Activated naive CD8-positive, alpha-beta T cell treated with anti-CD3 and anti-CD28 coated beads for 36 hours (primary cell): ENCODE results near the gene ADAM23. TPM values are rescaled to one million over a fixed set of nuclear protein-coding genes. Genes with fewer than 3 reads are reported as not detected.

Experiments
- DNase-seq: peaks from one replicate; pipeline ENCODE4 v3.0.0; 2021
- H3K27ac Mint-ChIP-seq: one replicate; pipeline ENCODE4 v1.8.0; 2022; ENCODE audit warnings: mild to moderate bottlenecking, moderate library complexity, mixed read lengths
- H3K27me3 Mint-ChIP-seq: one replicate; pipeline ENCODE4 v1.8.0; 2022; ENCODE audit warnings: mild to moderate bottlenecking, mixed read lengths
- H3K36me3 Mint-ChIP-seq: one replicate; pipeline ENCODE4 v1.8.0; 2021; ENCODE audit warnings: mild to moderate bottlenecking, mixed read lengths
- H3K4me1 Mint-ChIP-seq: one replicate; pipeline ENCODE4 v1.8.0; 2021; ENCODE audit warnings: mixed read lengths
- H3K4me3 Mint-ChIP-seq: one replicate; pipeline ENCODE4 v1.8.0; 2022; ENCODE audit warnings: mild to moderate bottlenecking, moderate library complexity, mixed read lengths
- H3K9me3 Mint-ChIP-seq: one replicate; pipeline ENCODE4 v1.8.0; 2022; ENCODE audit warnings: mixed read lengths
- total RNA-seq, 2 experiments: library from RNA; stranded (reverse); gene quantifications; one replicate each; pipeline ENCODE4 v1.2.3, GENCODE V29; 2021

Gene ADAM23
- total RNA-seq, 2 experiments from 2014 or later: 0.10 TPM; not detected in 1

DNA sequence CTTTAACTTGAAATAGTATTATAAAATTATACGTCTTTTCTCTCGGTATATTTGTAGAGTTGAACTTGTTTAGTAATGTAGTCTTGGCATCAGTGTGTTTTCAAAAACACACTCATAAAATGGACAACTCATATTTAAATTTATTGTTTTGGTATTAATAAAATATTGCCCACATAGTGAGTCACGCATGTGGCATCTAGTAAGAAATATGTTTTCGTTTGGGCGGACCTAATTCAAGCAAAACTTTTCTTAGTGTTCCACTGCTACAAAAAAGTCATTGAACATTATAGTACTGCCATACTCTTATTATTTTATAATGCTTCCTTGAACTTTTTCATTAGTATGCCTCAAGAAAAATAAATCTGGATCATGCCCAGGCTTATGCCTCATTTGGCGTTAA is 167.9 kb downstream of the ADAM23 start:
- H3K36me3 Mint-ChIP-seq: no peaks in the 10 kb centered on the region
- no peaks in the 10 kb centered on the region for H3K27me3 Mint-ChIP-seq
- no peak overlapping the region for H3K4me3 Mint-ChIP-seq
- H3K27ac Mint-ChIP-seq: no peak overlapping the region
- DNase-seq: no peak
- H3K9me3 Mint-ChIP-seq: no peaks in the 10 kb centered on the region
- no peaks in the 10 kb centered on the region for H3K4me1 Mint-ChIP-seq

DNA sequence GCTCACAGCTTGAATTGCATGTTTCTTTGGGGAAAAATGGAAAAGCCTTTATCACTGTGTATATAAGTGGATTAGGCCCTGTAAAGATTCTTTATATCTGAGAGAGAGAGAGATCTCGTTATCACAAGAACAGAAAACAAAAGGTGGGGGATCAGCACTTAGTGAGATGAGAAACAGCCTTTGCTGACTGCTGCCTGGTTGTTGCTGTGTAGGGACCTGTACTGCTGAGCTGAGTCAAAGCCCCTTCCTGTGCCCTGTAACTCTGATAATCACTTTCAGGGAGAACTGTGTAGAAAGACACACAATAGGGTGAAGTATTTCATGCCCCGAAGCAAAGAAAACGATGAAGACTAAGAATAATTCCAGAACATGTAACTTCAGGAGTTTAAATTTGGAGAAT is 168.4 kb downstream of the ADAM23 start:
- Mint-ChIP-seq H3K9me3 (no peaks in the 10 kb centered on the region), H3K4me3 (no peak overlapping the region), H3K27ac (no peak overlapping the region), H3K36me3 (no peaks in the 10 kb centered on the region), H3K27me3 (no peaks in the 10 kb centered on the region), H3K4me1 (no peaks in the 10 kb centered on the region)
- no peak for DNase-seq

DNA sequence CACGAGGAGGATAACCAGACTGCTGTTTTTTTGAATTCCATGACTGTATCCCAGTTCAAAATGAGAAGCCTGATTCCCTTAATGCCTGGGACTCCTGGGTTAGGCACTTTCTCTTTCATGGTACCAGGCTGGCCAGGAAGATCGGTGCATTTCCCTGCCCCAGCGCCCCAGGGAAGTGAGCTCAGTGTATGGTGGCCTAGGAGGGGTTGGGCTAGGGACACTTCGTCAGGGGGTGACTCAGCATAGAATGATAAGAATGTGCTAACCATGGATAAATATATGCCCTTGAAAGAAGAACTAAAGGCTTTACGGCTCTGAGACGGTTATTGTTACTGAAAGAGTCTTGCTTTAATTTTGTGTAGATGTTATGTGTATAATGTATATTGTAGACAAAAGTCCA is 171.5 kb downstream of the ADAM23 start:
- H3K4me1 Mint-ChIP-seq: no peaks in the 10 kb centered on the region
- H3K27me3 Mint-ChIP-seq: no peaks in the 10 kb centered on the region
- DNase-seq: no peak
- no peak overlapping the region for H3K4me3 Mint-ChIP-seq
- no peak overlapping the region for H3K27ac Mint-ChIP-seq
- no peaks in the 10 kb centered on the region for H3K36me3 Mint-ChIP-seq
- H3K9me3 Mint-ChIP-seq: no peaks in the 10 kb centered on the region

DNA sequence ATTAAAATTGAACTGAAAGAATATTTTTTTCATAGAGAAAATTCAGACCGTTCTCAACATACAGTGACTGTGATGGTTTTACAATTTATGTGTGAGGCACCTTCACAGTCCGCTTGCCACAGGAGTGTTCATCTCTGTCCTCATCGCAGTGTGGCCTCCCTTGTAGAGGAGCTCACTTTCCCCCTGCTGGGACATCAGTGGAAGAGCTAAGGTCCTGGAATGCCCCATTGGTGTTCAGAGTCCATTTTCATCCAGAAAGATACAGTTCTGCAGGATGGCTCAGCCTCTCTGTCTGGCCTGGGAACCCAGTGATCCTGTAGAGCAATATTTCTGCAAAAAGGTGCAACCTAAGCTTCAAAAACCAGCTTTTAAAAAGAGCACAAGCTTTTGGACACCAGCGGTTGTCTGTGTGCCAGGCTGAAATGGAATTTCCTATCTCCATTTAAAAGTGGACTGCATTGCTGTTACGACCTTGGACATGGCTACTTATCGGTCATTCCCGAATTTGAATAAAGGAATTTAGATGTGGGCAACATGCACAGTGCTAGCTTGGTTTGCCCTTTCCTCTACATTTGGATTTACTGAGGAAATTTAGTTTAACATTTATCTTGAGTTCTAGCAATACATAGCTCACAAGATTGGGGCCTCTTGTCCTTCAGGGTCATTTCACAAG is 172.2 kb downstream of the ADAM23 start:
- Mint-ChIP-seq H3K36me3 (no peaks in the 10 kb centered on the region), H3K9me3 (no peaks in the 10 kb centered on the region), H3K27me3 (no peaks in the 10 kb centered on the region)

DNA sequence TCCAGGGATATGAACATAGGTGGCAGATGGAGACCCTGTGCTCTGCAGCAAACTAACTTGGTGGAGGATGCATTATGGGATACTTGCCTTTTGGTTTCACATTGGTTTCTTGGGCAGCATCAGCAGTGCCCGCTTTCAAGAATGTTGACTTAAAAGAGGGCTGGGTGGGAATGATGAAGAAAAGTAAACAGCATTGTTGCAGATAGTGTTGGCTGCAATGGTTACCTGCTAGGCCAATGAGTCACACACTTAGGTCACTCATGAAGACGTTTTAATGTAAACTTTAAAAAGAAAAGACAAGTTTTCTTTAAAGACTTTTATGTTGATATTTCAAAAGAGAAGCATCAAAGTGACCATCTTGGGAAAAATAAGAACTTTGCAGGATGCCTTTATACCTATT is 172.8 kb downstream of the ADAM23 start:
- no peak overlapping the region for H3K27ac Mint-ChIP-seq
- H3K27me3 Mint-ChIP-seq: peaks cover 3% of the 10 kb centered on the region
- no peaks in the 10 kb centered on the region for H3K9me3 Mint-ChIP-seq
- no peak overlapping the region for H3K4me3 Mint-ChIP-seq
- no peaks in the 10 kb centered on the region for H3K36me3 Mint-ChIP-seq
- no peaks in the 10 kb centered on the region for H3K4me1 Mint-ChIP-seq
- DNase-seq: no peak

More for the DNA sequence above, 172.2 kb downstream of the ADAM23 start:
- Mint-ChIP-seq H3K27ac (no peak overlapping the region), H3K4me1 (no peaks in the 10 kb centered on the region), H3K4me3 (no peak overlapping the region)
- DNase-seq: no peak

DNA sequence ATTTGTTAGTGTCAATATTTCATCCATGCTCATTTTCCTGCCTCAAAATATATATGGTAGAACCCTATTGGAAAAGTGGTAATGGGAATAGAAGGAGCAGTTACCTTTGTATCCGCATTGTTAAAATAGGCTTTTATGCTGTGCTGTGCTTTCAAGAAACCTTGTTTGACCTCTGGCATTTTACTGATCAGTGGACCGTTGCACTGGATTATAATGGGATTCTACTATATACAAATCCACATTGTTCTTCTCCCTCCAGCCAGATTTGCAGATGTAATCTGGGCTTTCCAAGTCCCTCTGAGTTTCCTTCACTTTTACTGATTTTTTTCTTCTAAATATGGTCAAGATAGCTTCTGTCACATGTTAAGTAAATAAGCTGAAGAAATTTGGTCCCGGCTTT is 175.7 kb downstream of the ADAM23 start:
- Mint-ChIP-seq H3K27ac (no peak overlapping the region), H3K4me1 (no peaks in the 10 kb centered on the region), H3K4me3 (no peak overlapping the region), H3K9me3 (no peaks in the 10 kb centered on the region), H3K27me3 (peaks cover 6% of the 10 kb centered on the region), H3K36me3 (no peaks in the 10 kb centered on the region)
- no peak for DNase-seq

DNA sequence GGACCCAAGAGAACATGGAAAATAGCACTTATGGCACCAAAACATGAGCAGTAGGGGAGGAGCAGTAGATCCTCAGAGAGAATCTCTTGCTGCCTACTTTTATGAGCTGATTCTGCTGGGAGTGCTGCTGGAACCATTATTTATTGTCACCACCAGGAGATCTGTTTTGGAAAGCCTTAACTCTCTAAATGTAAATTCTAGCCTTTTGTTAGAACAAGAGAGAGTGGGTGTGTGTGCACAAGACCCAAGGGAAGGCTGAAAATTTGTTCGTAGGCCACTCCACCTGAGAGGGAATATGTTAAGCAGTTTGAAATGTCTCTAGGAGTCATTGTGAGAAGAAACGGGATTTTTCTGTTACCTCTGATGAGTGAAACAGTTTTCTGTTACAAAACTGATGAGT is 182.8 kb downstream of the ADAM23 start:
- H3K4me1 Mint-ChIP-seq: no peaks in the 10 kb centered on the region
- H3K36me3 Mint-ChIP-seq: no peaks in the 10 kb centered on the region
- no peaks in the 10 kb centered on the region for H3K9me3 Mint-ChIP-seq
- no peak overlapping the region for H3K4me3 Mint-ChIP-seq
- peaks cover 14% of the 10 kb centered on the region for H3K27me3 Mint-ChIP-seq
- no peak for DNase-seq
- no peak overlapping the region for H3K27ac Mint-ChIP-seq

DNA sequence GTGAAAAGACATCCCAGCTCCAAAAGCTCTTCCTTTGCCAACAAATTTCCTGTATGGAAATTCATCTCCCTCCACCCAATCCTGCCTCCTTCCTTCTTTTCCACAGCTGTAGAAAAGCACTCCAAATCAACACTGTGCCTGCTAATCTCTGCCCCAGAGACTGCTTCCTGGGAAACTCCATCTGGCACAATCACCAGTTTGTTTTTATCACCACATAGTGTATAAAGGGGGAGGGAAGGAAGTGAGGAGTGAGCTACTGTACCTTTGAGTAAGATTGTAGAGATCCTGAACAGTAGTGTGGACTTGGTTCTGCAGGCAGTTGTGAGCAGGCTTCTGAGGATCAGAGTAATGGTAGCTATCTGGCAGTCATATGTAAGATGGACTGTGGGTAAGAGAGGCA is 184.3 kb downstream of the ADAM23 start:
- H3K4me3 Mint-ChIP-seq: no peak overlapping the region
- H3K36me3 Mint-ChIP-seq: no peaks in the 10 kb centered on the region
- H3K27ac Mint-ChIP-seq: no peak overlapping the region
- H3K9me3 Mint-ChIP-seq: no peaks in the 10 kb centered on the region
- DNase-seq: no peak
- no peaks in the 10 kb centered on the region for H3K4me1 Mint-ChIP-seq
- peaks cover 11% of the 10 kb centered on the region for H3K27me3 Mint-ChIP-seq

DNA sequence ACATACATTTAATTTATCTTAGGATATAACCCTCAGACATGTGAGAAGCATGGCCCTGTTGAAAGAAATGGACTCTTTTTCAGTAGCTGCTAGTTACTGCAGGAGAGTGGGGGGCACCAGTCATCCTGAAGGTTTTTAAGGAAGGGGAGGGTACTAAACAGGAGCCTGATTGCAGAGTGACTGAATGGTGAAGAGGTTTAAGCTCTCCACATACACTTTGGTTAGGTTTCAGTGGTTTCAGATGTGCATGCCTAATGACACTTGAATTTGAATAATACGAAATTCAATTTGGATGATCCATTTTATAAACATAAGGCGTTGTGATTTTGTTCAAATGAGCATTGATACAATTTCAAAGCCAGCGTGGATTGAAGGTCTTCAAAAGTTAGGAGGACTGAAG is 188.0 kb downstream of the ADAM23 start:
- Mint-ChIP-seq H3K4me1 (no peaks in the 10 kb centered on the region), H3K27me3 (peaks cover 11% of the 10 kb centered on the region), H3K4me3 (no peak overlapping the region), H3K27ac (no peak overlapping the region), H3K9me3 (no peaks in the 10 kb centered on the region), H3K36me3 (no peaks in the 10 kb centered on the region)
- DNase-seq: no peak

DNA sequence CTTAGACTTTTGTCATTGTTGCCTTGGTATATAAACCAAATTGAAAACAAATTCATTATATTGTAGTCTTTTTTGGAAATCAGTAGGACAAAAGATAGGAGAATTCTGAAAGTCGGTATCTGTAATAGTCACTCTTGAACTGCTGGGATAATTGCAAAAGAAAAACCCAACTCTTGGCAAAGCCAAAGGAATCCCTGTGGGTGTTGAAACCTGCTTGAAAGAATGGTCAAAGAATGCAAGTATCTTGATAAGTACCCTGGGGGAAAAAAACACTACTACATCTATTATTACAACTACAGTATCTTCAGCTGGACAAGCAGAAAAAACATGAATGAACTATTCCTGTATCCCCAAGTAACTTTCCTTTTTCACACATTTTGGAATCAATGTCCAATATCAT is 191.7 kb downstream of the ADAM23 start:
- Mint-ChIP-seq H3K27me3 (no peaks in the 10 kb centered on the region), H3K27ac (no peak overlapping the region), H3K4me3 (no peak overlapping the region), H3K36me3 (no peaks in the 10 kb centered on the region), H3K9me3 (no peaks in the 10 kb centered on the region), H3K4me1 (no peaks in the 10 kb centered on the region)
- no peak for DNase-seq

DNA sequence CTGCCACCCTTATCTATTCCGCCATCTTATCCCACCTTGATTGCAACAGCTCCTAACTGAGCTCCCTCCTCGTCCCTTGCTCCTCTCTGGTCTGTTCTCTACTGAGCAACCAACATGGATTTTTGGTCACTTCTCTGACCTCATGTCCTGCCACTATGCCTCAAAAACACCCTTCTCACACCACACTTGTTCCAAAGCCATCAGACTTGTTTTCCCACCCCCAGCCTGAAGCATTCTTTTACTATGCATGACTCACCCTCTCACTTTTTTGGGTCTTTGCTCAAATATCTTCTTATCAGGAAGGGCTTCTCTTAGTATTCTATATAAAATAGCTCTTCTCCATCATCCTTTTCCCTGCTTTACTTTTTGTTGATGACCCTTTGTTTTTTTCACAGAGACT is 196.3 kb downstream of the ADAM23 start:
- H3K36me3 Mint-ChIP-seq: no peaks in the 10 kb centered on the region
- no peaks in the 10 kb centered on the region for H3K4me1 Mint-ChIP-seq
- no peak overlapping the region for H3K4me3 Mint-ChIP-seq
- H3K27ac Mint-ChIP-seq: no peak overlapping the region
- DNase-seq: no peak
- peaks cover 13% of the 10 kb centered on the region for H3K27me3 Mint-ChIP-seq
- peaks cover 2% of the 10 kb centered on the region for H3K9me3 Mint-ChIP-seq

DNA sequence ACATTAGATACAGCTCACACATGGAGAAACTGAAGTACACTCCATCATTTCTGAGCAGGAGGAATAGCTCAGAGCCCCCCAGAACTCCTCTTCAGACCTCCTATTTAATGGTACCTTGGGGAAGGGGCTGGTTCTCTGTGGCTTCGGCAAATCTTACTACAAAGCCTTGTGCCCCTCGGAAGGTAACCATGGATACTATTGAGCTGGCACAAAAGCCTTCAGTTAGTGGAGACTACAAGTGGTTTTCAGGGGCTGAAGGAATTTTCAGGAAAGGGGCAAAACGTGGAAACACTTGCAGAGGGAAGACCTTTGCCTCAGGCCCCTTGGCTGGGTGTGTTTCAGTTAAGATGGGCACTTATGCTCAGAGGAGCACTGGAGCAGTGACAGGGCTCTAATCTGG is 197.9 kb downstream of the ADAM23 start:
- Mint-ChIP-seq H3K9me3 (peaks cover 2% of the 10 kb centered on the region), H3K27ac (no peak overlapping the region), H3K4me1 (no peaks in the 10 kb centered on the region), H3K36me3 (no peaks in the 10 kb centered on the region), H3K27me3 (peaks cover 21% of the 10 kb centered on the region), H3K4me3 (no peak overlapping the region)
- DNase-seq: no peak

DNA sequence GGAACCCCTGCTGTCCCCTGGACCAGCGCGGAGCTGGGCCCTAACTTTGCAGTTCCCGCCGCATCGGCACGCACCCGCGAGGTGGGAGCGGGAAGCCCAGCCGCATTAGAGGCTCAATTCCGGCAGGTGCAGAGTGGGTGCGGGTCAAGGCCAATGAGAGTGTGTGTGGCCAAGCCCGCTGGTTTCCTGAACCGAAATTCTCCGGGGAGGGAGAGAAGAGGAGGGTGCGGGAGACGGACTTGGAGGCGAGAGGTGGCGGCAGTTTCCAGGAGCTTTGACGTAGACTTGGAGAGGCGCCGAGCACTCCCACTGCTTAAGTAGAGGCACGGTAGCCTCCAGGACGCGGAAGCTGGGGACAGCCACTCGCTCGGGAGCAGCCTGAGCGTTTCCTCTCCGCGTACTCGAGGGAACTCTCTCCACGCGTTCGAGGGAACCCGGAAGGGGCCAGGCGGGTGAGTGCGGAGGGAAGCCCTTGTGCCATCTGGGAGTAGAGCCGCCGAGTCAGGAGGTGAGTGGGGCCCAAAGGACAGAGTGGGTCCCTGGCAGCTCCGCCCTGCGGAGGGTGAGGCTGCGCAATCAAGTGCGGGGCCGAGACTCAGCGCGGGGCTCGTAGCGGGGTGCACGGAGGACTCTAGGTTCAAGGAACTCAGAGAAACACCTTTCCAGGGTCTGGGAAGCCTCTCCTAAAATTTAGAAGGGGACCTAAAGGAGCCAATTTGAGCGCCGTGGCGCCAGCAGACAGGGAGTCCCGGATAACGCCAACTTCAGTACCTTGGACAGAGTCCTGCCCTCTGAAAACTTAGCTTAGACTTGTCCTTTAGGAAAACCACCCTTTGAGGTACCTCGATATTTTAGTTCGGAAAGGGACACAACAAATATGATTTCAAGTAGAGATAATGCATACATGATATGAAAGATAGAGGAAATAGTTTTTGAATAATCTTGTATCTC is 199.0 kb downstream of the ADAM23 start, which contains the start of gene FAM237A:
FAM237A (plus strand) TSS at position 413 of the 951 bp plus-strand sequence. CDS start 1,750 bp downstream, outside the sequence.
- peaks cover 24% of the 10 kb centered on the region for H3K27me3 Mint-ChIP-seq
- H3K4me1 Mint-ChIP-seq: no peaks in the 10 kb centered on the region
- H3K27ac Mint-ChIP-seq: no peak within 1 kb of the TSS
- no peak within 1 kb of the TSS for H3K4me3 Mint-ChIP-seq
- DNase-seq: peak; percentile 6
- peaks cover 2% of the 10 kb centered on the region for H3K9me3 Mint-ChIP-seq
- no peaks in the 10 kb centered on the region for H3K36me3 Mint-ChIP-seq

DNA sequence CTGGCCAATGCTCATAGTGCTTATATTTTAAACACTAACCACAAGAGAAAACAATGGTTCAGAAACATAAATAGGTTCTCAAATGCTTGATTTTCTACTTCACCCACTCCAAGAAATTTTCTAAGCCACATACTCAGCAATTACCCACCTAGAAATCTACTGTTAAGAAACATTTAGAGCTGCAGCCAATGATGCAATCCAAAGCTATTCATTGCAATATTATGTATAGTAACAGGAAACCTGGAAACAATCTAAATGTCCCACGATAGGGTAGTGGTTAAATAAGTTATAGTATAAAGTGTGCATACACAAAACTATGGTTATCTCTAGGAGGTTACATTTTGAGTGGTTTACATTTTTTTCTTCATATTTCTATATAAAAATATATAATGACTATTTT is 204.7 kb downstream of the ADAM23 start:
- Mint-ChIP-seq H3K9me3 (no peaks in the 10 kb centered on the region), H3K27me3 (peaks cover 24% of the 10 kb centered on the region), H3K27ac (no peak overlapping the region), H3K4me3 (no peak overlapping the region), H3K36me3 (no peaks in the 10 kb centered on the region), H3K4me1 (no peaks in the 10 kb centered on the region)
- no peak for DNase-seq

DNA sequence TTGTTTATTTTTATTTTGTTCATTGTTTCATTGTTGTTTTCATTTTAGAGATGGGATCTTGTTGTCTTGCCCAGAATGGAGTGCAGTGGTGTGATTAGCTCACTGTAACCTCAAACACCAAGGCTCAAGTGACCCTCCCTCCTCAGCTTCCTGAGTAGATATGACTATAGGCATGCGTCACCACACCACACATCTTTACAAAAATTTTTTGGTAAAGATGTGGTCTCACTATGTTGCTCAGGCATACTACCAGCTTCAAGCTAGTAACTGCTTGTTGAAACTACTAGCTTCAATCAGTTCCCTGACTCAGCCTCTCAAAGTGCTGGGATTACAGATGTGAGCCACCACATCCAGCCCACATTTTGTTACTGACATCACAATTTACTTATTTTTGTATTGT is 213.8 kb downstream of the ADAM23 start:
- H3K4me3 Mint-ChIP-seq: no peak overlapping the region
- no peak overlapping the region for H3K27ac Mint-ChIP-seq
- H3K9me3 Mint-ChIP-seq: peaks cover 12% of the 10 kb centered on the region
- H3K4me1 Mint-ChIP-seq: no peaks in the 10 kb centered on the region
- H3K27me3 Mint-ChIP-seq: peaks cover 10% of the 10 kb centered on the region
- peaks cover 2% of the 10 kb centered on the region for H3K36me3 Mint-ChIP-seq
- DNase-seq: no peak
